B cell (primary cell): ENCODE data around the gene TSKU. TPM values are rescaled to one million over a fixed set of nuclear protein-coding genes. Genes with fewer than 3 reads are reported as not detected.

ENCODE experiments used
- ATAC-seq: fragments of 200-7000 bp; cut with Tn5 transposase; one replicate; pipeline ENCODE4 v1.10.0; 2021; ENCODE audit warnings: low read depth, mild to moderate bottlenecking, moderate number of reproducible peaks, moderate library complexity
- CTCF ChIA-PET: fragments of 350-600 bp; sonication (Branson Sonifier 250); formaldehyde crosslinking; loops from one replicate; lab custom pipeline; 2021; ENCODE audit warnings: antibody characterized with exemption, inconsistent platforms; lab: Charles Lee
- POLR2A ChIA-PET: fragments of 350-600 bp; sonication (Branson Sonifier 250); formaldehyde crosslinking; loops from one replicate; lab custom pipeline; 2021; ENCODE audit warnings: antibody characterized with exemption; lab: Charles Lee
- DNase-seq: peaks from one replicate; pipeline ENCODE4 v3.0.0; 2013
- H2AFZ ChIP-seq: 2 replicates; pipeline ENCODE4 v1.6.1; 2012; ENCODE audit warnings: mild to moderate bottlenecking, low read depth, low read length; ENCODE audit not compliant: insufficient read depth, poor library complexity, severe bottlenecking
- H3K27ac ChIP-seq, 2 donors: 1 replicate in 1 of 2; 2 replicates in 1 of 2; pipeline ENCODE4 v1.5.1; 2012 to 2013; ENCODE audit warnings: low read length in 2 of 2, mild to moderate bottlenecking in 2 of 2, moderate library complexity in 1 of 2
- H3K27me3 ChIP-seq, 4 experiments: fragments of 200-600 bp in 1 of 4; sonication (generic) in 1 of 4; replicated peaks in 1 of 4; 1 replicate in 2 of 4; 2 replicates in 2 of 4; pipeline versions ENCODE4 v1.6.1 to v1.7.0; 2013 to 2016; ENCODE audit warnings: low read length in 3 of 4, mild to moderate bottlenecking in 2 of 4, mixed read lengths in 1 of 4, moderate library complexity in 1 of 4; ENCODE audit not compliant: insufficient read depth in 4 of 4, control insufficient read depth in 3 of 4; ENCODE audit errors: control extremely low read depth in 1 of 4
- H3K36me3 ChIP-seq, 2 experiments: replicated peaks in 1 of 2; 1 replicate in 1 of 2; 2 replicates in 1 of 2; pipeline versions ENCODE4 v1.6.1 to v1.7.1; 2013; ENCODE audit warnings: low read length in 1 of 2; ENCODE audit not compliant: insufficient read depth in 2 of 2, control insufficient read depth in 1 of 2; ENCODE audit errors: control extremely low read depth in 1 of 2, extremely low read depth in 1 of 2
- H3K4me1 ChIP-seq, 2 donors: fragments of 200-600 bp in 1 of 2; sonication (generic) in 1 of 2; 1 replicate in 1 of 2; 2 replicates in 1 of 2; pipeline versions ENCODE4 v1.5.1 to v1.6.1; 2013 to 2017; ENCODE audit warnings: low read length in 2 of 2; ENCODE audit not compliant: control insufficient read depth in 2 of 2, insufficient read depth in 2 of 2
- H3K4me2 ChIP-seq: replicated peaks from 2 replicates; pipeline ENCODE3; 2012; ENCODE audit warnings: mild to moderate bottlenecking, low read depth, low read length; ENCODE audit not compliant: poor library complexity, severe bottlenecking
- H3K4me3 ChIP-seq, 5 experiments: fragments of 200-600 bp in 1 of 5; sonication (generic) in 1 of 5; 1 replicate in 3 of 5; 2 replicates in 2 of 5; pipeline versions ENCODE4 v1.5.1 to v1.7.0; 2011 to 2016; ENCODE audit warnings: low read length in 4 of 5, mild to moderate bottlenecking in 4 of 5, low read depth in 2 of 5, control low read depth in 1 of 5, moderate library complexity in 1 of 5; ENCODE audit not compliant: insufficient read depth in 1 of 5; ENCODE audit errors: control extremely low read depth in 1 of 5, extremely low read depth in 1 of 5
- H3K79me2 ChIP-seq: fragments of 200-600 bp; sonication (generic); one replicate; pipeline ENCODE4 v1.6.0; 2016; ENCODE audit warnings: low read length; ENCODE audit not compliant: control insufficient read depth, insufficient read depth
- H3K9ac ChIP-seq: fragments of 200-600 bp; sonication (generic); 2 replicates; pipeline ENCODE4 v1.6.1; 2017; ENCODE audit warnings: mild to moderate bottlenecking, low read length, moderate library complexity
- H3K9me3 ChIP-seq, 3 donors: one replicate each; pipeline versions ENCODE4 v1.6.1 to v1.7.1; 2013; ENCODE audit warnings: low read length in 2 of 3; ENCODE audit not compliant: control insufficient read depth in 2 of 3, insufficient read depth in 1 of 3; ENCODE audit errors: control extremely low read depth in 1 of 3
- H4K20me1 ChIP-seq: 2 replicates; pipeline ENCODE4 v1.6.0; 2012; ENCODE audit warnings: mild to moderate bottlenecking, low read length; ENCODE audit not compliant: insufficient read depth, control insufficient read depth, poor library complexity, severe bottlenecking
- H3K27ac Mint-ChIP-seq: one replicate; pipeline ENCODE4 v1.8.0; 2021; ENCODE audit warnings: mixed read lengths
- H3K27me3 Mint-ChIP-seq: one replicate; pipeline ENCODE4 v1.8.0; 2021; ENCODE audit warnings: mixed read lengths
- H3K4me1 Mint-ChIP-seq: one replicate; pipeline ENCODE4 v1.8.0; 2021; ENCODE audit warnings: mixed read lengths
- H3K4me3 Mint-ChIP-seq: one replicate; pipeline ENCODE4 v1.8.0; 2021; ENCODE audit warnings: mixed read lengths
- H3K9me3 Mint-ChIP-seq: one replicate; pipeline ENCODE4 v1.8.0; 2022; ENCODE audit warnings: mixed read lengths; ENCODE audit not compliant: insufficient read depth
- EZH2 ChIP-seq: IDR thresholded peaks from 2 replicates; pipeline ENCODE4 v1.6.1; 2012; ENCODE audit warnings: borderline replicate concordance, low read depth, mild to moderate bottlenecking, moderate library complexity, low read length; ENCODE audit not compliant: insufficient read depth, poor library complexity, severe bottlenecking
- WGBS: methylation state at CpG from one replicate; pipeline ENCODE4 v1.1.5; 2013; ENCODE audit warnings: missing lambda C conversion rate; ENCODE audit not compliant: insufficient coverage; 5-methylcytosine and 5-hydroxymethylcytosine counted together
- intact Hi-C: fragments of 100-400 bp; cut with micrococcal nuclease; formaldehyde crosslinking; loops from one replicate; pipeline ENCODE4 v1.10.0; 2022
- polyA plus RNA-seq: library from polyadenylated mRNA; depleted of rRNA; stranded (reverse); fragments of >200 nt; gene quantifications from 2 replicates; pipeline ENCODE4 v1.2.3, GENCODE V29; 2012
- total RNA-seq, 2 donors: library from RNA; stranded (reverse); fragments of 120-200 nt in 1 of 2; gene quantifications; 1 replicate in 1 of 2; 2 replicates in 1 of 2; pipeline versions ENCODE4 v1.2.3 to v1.2.4, GENCODE V29; 2013 to 2022
- TF ChIP-seq, protein P1 (sequence below): fragments of 200-600 bp; IDR thresholded peaks from one replicate; pipeline ENCODE4 v1.8.0; 2022; ENCODE audit warnings: antibody characterized with exemption, mild to moderate bottlenecking

TSKU gene
- total and polyA plus RNA-seq, 2 donors (not counting 1 experiment from before 2014, with no cell fraction given), result not detected

DNA sequence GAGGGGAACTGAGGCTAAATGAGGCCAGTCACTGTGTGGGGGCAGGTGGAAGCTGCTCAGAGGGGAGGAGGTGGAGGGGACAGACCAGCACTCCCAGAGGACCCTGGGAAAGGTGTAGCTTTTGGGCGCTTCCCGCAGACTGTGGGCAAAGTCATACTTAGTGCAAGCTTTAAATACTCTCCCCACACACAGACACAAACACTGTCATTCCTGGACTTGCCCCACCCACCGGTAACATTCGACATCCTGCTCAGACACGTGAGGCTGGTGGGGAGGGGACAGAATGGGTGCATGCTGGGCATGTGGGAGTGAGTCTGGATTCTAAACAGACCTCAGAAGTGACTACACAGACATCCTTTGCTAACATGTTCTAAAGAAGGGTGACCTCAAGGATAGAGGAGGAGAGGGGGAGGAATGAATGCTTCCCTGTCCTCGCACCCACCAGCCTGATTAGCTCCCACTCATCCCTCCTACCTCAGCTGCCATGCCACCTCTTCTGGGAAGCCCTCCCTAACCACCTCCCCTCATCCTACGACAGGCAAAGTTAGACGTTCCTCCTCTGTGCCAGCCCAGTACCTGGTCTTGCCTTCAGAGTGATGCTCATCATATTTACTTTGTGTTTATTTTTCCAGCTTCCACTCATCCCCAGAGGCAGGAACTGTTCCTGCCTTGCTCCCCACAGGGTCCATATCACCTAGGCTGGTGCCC is 22.2 kb downstream of the TSKU start:
- intact Hi-C loops, result no loop called here
- Mint-ChIP-seq H3K9me3 (no peaks in the 10 kb centered on the region), H3K27ac (no peak overlapping the region), H3K27me3 (peaks cover 48% of the 10 kb centered on the region), H3K4me1 (no peaks in the 10 kb centered on the region), H3K4me3 (no peak overlapping the region)
- no peak for DNase-seq
- WGBS, result 65% methylated on average over 2 of the region's 8 CpGs
- no peak for ATAC-seq
- H3K9me3 ChIP-seq, result peaks cover 0 to 4% (median 0%) of the 10 kb centered on the region in 3 donors
- TF ChIP-seq, protein P1, sequence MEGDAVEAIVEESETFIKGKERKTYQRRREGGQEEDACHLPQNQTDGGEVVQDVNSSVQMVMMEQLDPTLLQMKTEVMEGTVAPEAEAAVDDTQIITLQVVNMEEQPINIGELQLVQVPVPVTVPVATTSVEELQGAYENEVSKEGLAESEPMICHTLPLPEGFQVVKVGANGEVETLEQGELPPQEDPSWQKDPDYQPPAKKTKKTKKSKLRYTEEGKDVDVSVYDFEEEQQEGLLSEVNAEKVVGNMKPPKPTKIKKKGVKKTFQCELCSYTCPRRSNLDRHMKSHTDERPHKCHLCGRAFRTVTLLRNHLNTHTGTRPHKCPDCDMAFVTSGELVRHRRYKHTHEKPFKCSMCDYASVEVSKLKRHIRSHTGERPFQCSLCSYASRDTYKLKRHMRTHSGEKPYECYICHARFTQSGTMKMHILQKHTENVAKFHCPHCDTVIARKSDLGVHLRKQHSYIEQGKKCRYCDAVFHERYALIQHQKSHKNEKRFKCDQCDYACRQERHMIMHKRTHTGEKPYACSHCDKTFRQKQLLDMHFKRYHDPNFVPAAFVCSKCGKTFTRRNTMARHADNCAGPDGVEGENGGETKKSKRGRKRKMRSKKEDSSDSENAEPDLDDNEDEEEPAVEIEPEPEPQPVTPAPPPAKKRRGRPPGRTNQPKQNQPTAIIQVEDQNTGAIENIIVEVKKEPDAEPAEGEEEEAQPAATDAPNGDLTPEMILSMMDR, result no peak
- TF ChIP-seq EZH2, result no peak
- no peak overlapping the region for H3K9ac ChIP-seq
- ChIA-PET CTCF (interaction anchor here (0.8 to 9.0 kb wide), 2 partner anchors 11 to 114 kb away, joined by 3 to 70 read pairs; no protein-coding TSS in a partner anchor), POLR2A (interaction anchor here (0.6 kb wide), 1 partner anchor 221 kb away, joined by 4 read pairs; no protein-coding TSS in a partner anchor)
- H3K4me3 ChIP-seq, result no peak overlapping the region
- H3K36me3 ChIP-seq, result no peaks in the 10 kb centered on the region
- peaks cover 0 to 5% of the 10 kb centered on the region in 2 donors for H3K4me1 ChIP-seq
- H3K27ac ChIP-seq, result no peak overlapping the region
- H4K20me1 ChIP-seq, result no peaks in the 10 kb centered on the region
- no peak overlapping the region for H2AFZ ChIP-seq
- H3K79me2 ChIP-seq, result no peaks in the 10 kb centered on the region
- no peak overlapping the region for H3K4me2 ChIP-seq
- peaks cover 0 to 41% (median 10%) of the 10 kb centered on the region in 4 experiments for H3K27me3 ChIP-seq

DNA sequence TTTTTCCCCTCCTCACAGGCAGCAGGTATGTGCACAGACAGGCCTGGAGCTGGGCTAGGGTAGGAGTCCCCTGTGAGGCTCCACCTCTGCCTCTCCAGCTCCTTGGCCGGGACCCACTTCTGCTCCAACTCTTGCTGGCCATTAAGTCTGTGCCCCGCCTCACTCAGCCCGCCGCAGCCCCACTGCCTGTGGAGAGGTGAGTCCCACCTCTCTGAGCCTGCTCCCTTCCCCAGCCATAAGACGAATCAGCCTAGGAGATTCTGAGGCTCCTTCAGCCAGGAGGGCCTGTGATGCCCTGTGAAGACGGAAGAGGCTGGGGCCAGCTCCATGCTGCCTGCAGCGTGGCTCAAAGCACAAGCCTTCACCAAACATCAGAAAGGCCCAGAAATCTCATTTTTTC is 23.0 kb downstream of the TSKU start:
- ATAC-seq (no peak), DNase-seq (no peak)
- peaks cover 44% of the 10 kb centered on the region for H3K27me3 Mint-ChIP-seq
- no peak overlapping the region for H3K27ac ChIP-seq
- no peak overlapping the region for H2AFZ ChIP-seq
- H3K4me3 ChIP-seq, result no peak overlapping the region
- H3K4me1 Mint-ChIP-seq, result no peaks in the 10 kb centered on the region
- no peak overlapping the region for H3K4me2 ChIP-seq
- no peaks in the 10 kb centered on the region for H3K9me3 Mint-ChIP-seq
- H3K9ac ChIP-seq, result no peak overlapping the region
- WGBS, result 85% methylated on average over 7 of the region's 7 CpGs
- intact Hi-C loops, result no loop called here
- no peaks in the 10 kb centered on the region for H4K20me1 ChIP-seq
- peaks cover 0 to 5% of the 10 kb centered on the region in 2 donors for H3K4me1 ChIP-seq
- ChIA-PET POLR2A (interaction anchor here (0.6 kb wide), 1 partner anchor 221 kb away, joined by 4 read pairs; no protein-coding TSS in a partner anchor), CTCF (interaction anchor here (0.8 to 9.0 kb wide), 2 partner anchors 12 to 113 kb away, joined by 3 to 70 read pairs; no protein-coding TSS in a partner anchor)
- no peaks in the 10 kb centered on the region for H3K36me3 ChIP-seq
- no peak for TF ChIP-seq EZH2
- TF ChIP-seq, protein P1, result no peak
- no peak overlapping the region for H3K27ac Mint-ChIP-seq
- peaks cover 0 to 33% (median 9%) of the 10 kb centered on the region in 4 experiments for H3K27me3 ChIP-seq
- H3K9me3 ChIP-seq, result peaks cover 0 to 4% (median 0%) of the 10 kb centered on the region in 3 donors
- no peaks in the 10 kb centered on the region for H3K79me2 ChIP-seq
- H3K4me3 Mint-ChIP-seq, result no peak overlapping the region
